ENCODE data around the gene TMEM132D.
"Not testable (repeated sequence)": the region's sequence is repeated elsewhere in the genome, so short reads cannot be mapped to it uniquely, and the experiment has no call there.

TMEM132D gene

GRCh38 chr12:129064209-129064855 is 839.5 kb downstream of the TMEM132D start:
- peak; percentile 31 for DNase-seq (ENCODE audit: low spot score)

GRCh38 chr12:129063600-129063999 is 840.2 kb downstream of the TMEM132D start:
- DNase-seq (ENCODE audit: low spot score): no peak

- no peak for DNase-seq (ENCODE audit: low spot score)
These were observed 850.6 kb downstream of the TMEM132D start for GRCh38 chr12:129053232-129053631.

GRCh38 chr12:129052373-129052772 is 851.5 kb downstream of the TMEM132D start:
- no peak for DNase-seq (ENCODE audit: low spot score)

- DNase-seq (ENCODE audit: low spot score): peak; percentile 74
These were observed 853.9 kb downstream of the TMEM132D start for GRCh38 chr12:129049917-129050316.

- not testable (repeated sequence) for DNase-seq (ENCODE audit: low spot score)
These were observed 860.5 kb downstream of the TMEM132D start for GRCh38 chr12:129043334-129043733.

- DNase-seq (ENCODE audit: low spot score): no peak
These were observed 867.7 kb downstream of the TMEM132D start for GRCh38 chr12:129036135-129036534.

- DNase-seq (ENCODE audit: low spot score): no peak
These were observed 869.1 kb downstream of the TMEM132D start for GRCh38 chr12:129034558-129035289.

GRCh38 chr12:129028844-129029243 is 875.0 kb downstream of the TMEM132D start:
- no peak for DNase-seq (ENCODE audit: low spot score)

- DNase-seq (ENCODE audit: low spot score): no peak
These were observed 878.8 kb downstream of the TMEM132D start for GRCh38 chr12:129025055-129025454.

Data from iPS-NIHi11 (cell line).